Right lobe of liver (tissue), 6 donors: ENCODE measurements around the gene EXOSC5. TPM values are rescaled to one million over a fixed set of nuclear protein-coding genes. Genes with fewer than 3 reads are reported as not detected.
A peak's percentile ranks its signal among the peaks of the same experiment; 100 is the strongest.

Experiments
- ATAC-seq, 4 donors: fragments of 200-7000 bp; cut with Tn5 transposase; one replicate each; pipeline ENCODE4 v1.9.1; 2020; ENCODE audit warnings: mild to moderate bottlenecking in 4 of 4, moderate library complexity in 4 of 4
- DNase-seq, 3 donors: peaks; one replicate each; pipeline ENCODE4 v3.0.0-alpha.2; 2020
- H3K27ac ChIP-seq, 3 donors: fragments of 200-600 bp; one replicate each; pipeline ENCODE4 v1.8.0; 2022
- H3K27me3 ChIP-seq, 2 donors: fragments of 200-600 bp; one replicate each; pipeline ENCODE4 v1.8.0; 2022
- H3K36me3 ChIP-seq, 4 donors: fragments of 200-600 bp; sonication (generic) in 1 of 4; one replicate each; pipeline versions ENCODE4 v1.5.1 to v1.8.0; 2017 to 2022; ENCODE audit warnings: control low read depth in 1 of 4
- H3K4me1 ChIP-seq, 4 donors: fragments of 200-600 bp; sonication (generic) in 1 of 4; one replicate each; pipeline versions ENCODE4 v1.5.1 to v1.8.0; 2017 to 2022; ENCODE audit warnings: control low read depth in 1 of 4
- H3K4me3 ChIP-seq, 3 donors: fragments of 200-600 bp; one replicate each; pipeline ENCODE4 v1.8.0; 2022
- H3K9me3 ChIP-seq, 4 donors: fragments of 200-600 bp; sonication (generic) in 1 of 4; one replicate each; pipeline versions ENCODE4 v1.5.1 to v1.8.0; 2017 to 2022; ENCODE audit warnings: control low read depth in 1 of 4
- CTCF ChIP-seq, 4 donors: fragments of 200-600 bp in 3 of 4; fragments of 450-650 bp in 1 of 4; IDR thresholded peaks; one replicate each; pipeline versions ENCODE4 v1.5.1 to v1.8.0; 2016 to 2022; ENCODE audit warnings: antibody characterized with exemption in 4 of 4, mild to moderate bottlenecking in 2 of 4
- POLR2A ChIP-seq: fragments of 450-650 bp; IDR thresholded peaks from one replicate; pipeline ENCODE4 v1.6.1; 2017; ENCODE audit warnings: antibody characterized with exemption, mild to moderate bottlenecking
- WGBS: methylation state at CpG from one replicate; pipeline ENCODE4 v1.1.6; 2018; ENCODE audit warnings: low coverage, low lambda C conversion rate; ENCODE audit not compliant: insufficient coverage; ENCODE audit errors: missing lambda C conversion rate; 5-methylcytosine and 5-hydroxymethylcytosine counted together
- intact Hi-C, 2 donors: fragments of 100-400 bp; cut with DNase I; formaldehyde crosslinking; loops; one replicate each; pipeline versions ENCODE4 v1.11.2 to v1.14.1; 2022
- total RNA-seq, 6 experiments: library from RNA; depleted of rRNA in 2 of 6; stranded (reverse); fragments of >200 nt in 2 of 6; fragmentation: NEBNext Ultra II Directional in 3 of 6; extraction: Animal tissue kit (Norgen Biotek cat#: 25700) in 3 of 6; gene quantifications; one replicate each; pipeline versions ENCODE4 v1.1.0 to v1.2.4, GENCODE V29; 2016 to 2023
- donor health status: DM: no; HTN: yes; CAD: no.
- donor health status: DM: no; HTN: no; CAD: no.
- donor health status: DM: no; HTN: no; CAD: no.
- donor health status: DM: no; HTN: yes; CAD: no.
- donor health status: DM: no; HTN: yes; CAD: no.

The EXOSC5 gene
- total RNA-seq, 6 experiments from 2014 or later: 6.1 to 26.6 (median 14.1) TPM

- intact Hi-C loops: no loop called here
- no peak overlapping the region for H3K27ac ChIP-seq
- DNase-seq: no peak
Measured at GRCh38 chr19:41402010-41402409, 4.9 kb upstream of the EXOSC5 start.

GRCh38 chr19:41401483-41401882 is 4.3 kb upstream of the EXOSC5 start:
- Histone ChIP-seq H3K4me3 (no peak overlapping the region), H3K4me1 (peaks cover 0 to 18% (median 4%) of the 10 kb centered on the region in 4 donors), H3K36me3 (no peaks in the 10 kb centered on the region), H3K9me3 (no peaks in the 10 kb centered on the region), H3K27ac (no peak overlapping the region), H3K27me3 (no peaks in the 10 kb centered on the region)
- peak in 1 of 4 donors; percentile 33 for ATAC-seq
- no peak for TF ChIP-seq CTCF (IDR thresholded peaks at IDR 0.05)
- no peak for TF ChIP-seq POLR2A
- DNase-seq: no peak
- 80% methylated on average over 3 of the region's 4 CpGs for WGBS
- intact Hi-C loops: no loop called here

More at GRCh38 chr19:41402010-41402409, 4.9 kb upstream of the EXOSC5 start:
- ATAC-seq: no peak
- 80% methylated on average over 3 of the region's 3 CpGs for WGBS
- TF ChIP-seq POLR2A: no peak
- TF ChIP-seq CTCF (IDR thresholded peaks at IDR 0.05): no peak
- Histone ChIP-seq H3K27me3 (no peaks in the 10 kb centered on the region), H3K4me1 (peaks cover 0 to 16% (median 4%) of the 10 kb centered on the region in 4 donors), H3K4me3 (no peak overlapping the region), H3K9me3 (no peaks in the 10 kb centered on the region), H3K36me3 (no peaks in the 10 kb centered on the region)

GRCh38 chr19:41399525-41399924 is 2.4 kb upstream of the EXOSC5 start:
- H3K9me3 ChIP-seq: no peaks in the 10 kb centered on the region
- TF ChIP-seq POLR2A: no peak
- no peak for TF ChIP-seq CTCF (IDR thresholded peaks at IDR 0.05)
- intact Hi-C loops: no loop called here
- no peak overlapping the region for H3K27ac ChIP-seq
- peaks cover 0 to 28% (median 4%) of the 10 kb centered on the region in 4 donors for H3K4me1 ChIP-seq
- H3K4me3 ChIP-seq: no peak overlapping the region
- H3K36me3 ChIP-seq: no peaks in the 10 kb centered on the region
- DNase-seq (no peak), ATAC-seq (no peak)
- 86% methylated on average over 2 of the region's 2 CpGs for WGBS
- H3K27me3 ChIP-seq: no peaks in the 10 kb centered on the region

GRCh38 chr19:41399091-41399490 is 1.9 kb upstream of the EXOSC5 start:
- peaks cover 0 to 28% (median 4%) of the 10 kb centered on the region in 4 donors for H3K4me1 ChIP-seq
- ATAC-seq (no peak), DNase-seq (no peak)
- H3K4me3 ChIP-seq: peak overlapping the region in 2 of 3 donors; percentile 95
- H3K27ac ChIP-seq: no peak overlapping the region
- H3K36me3 ChIP-seq: no peaks in the 10 kb centered on the region
- H3K9me3 ChIP-seq: no peaks in the 10 kb centered on the region
- intact Hi-C loops: no loop called here
- no peak for TF ChIP-seq CTCF (IDR thresholded peaks at IDR 0.05)
- no peak for TF ChIP-seq POLR2A
- 91% methylated on average over 3 of the region's 3 CpGs for WGBS
- H3K27me3 ChIP-seq: no peaks in the 10 kb centered on the region

- H3K9me3 ChIP-seq: no peaks in the 10 kb centered on the region
- no peak overlapping the region for H3K27ac ChIP-seq
- H3K27me3 ChIP-seq: no peaks in the 10 kb centered on the region
- 31% methylated on average over 2 of the region's 3 CpGs for WGBS
- peaks cover 0 to 28% (median 4%) of the 10 kb centered on the region in 4 donors for H3K4me1 ChIP-seq
- H3K4me3 ChIP-seq: peak overlapping the region; percentile 95 to 96 (median 95)
- no peak for TF ChIP-seq CTCF (IDR thresholded peaks at IDR 0.05)
- TF ChIP-seq POLR2A: no peak
- intact Hi-C loops: no loop called here
- ATAC-seq (no peak), DNase-seq (no peak)
- H3K36me3 ChIP-seq: no peaks in the 10 kb centered on the region
Measured at GRCh38 chr19:41398598-41398997, 1.4 kb upstream of the EXOSC5 start.
